K562 (cell line): ENCODE data around the gene PCDHGA7. TPM values are rescaled to one million over a fixed set of nuclear protein-coding genes. Genes with fewer than 3 reads are reported as not detected.
"Not testable (repeated sequence)": the region's sequence is repeated elsewhere in the genome, so short reads cannot be mapped to it uniquely, and the experiment has no call there.

Experiments
- ATAC-seq: fragments of 200-7000 bp; cut with Tn5 transposase; 3 replicates; pipeline ENCODE4 v1.9.1; 2020; ENCODE audit warnings: moderate library complexity
- BruUV-seq: library from RNA; stranded (reverse); fragments of 400-500 nt; replicated peaks from 2 replicates; lab custom pipeline; 2021; lab: Mats Ljungman, UMichigan
- CTCF ChIA-PET: fragments of 300-600 bp; formaldehyde crosslinking; extraction: SDS; loops from one replicate; lab custom pipeline; 2021; ENCODE audit warnings: low intra/inter-chr PET ratio; lab: Yijun Ruan, JAX
- POLR2A ChIA-PET: fragments of 300-600, 350-650 bp; sonication (Branson Sonifier 250); formaldehyde crosslinking; extraction: SDS; loops from one replicate; lab custom pipeline; 2021; ENCODE audit warnings: antibody characterized with exemption, inconsistent platforms; lab: Yijun Ruan, JAX
- DNase-seq, 4 experiments: peaks; one replicate each; pipeline versions ENCODE4 v3.0.0 to v3.0.0-alpha.2; 2011 to 2018; ENCODE audit warnings: low spot score in 3 of 4, mixed read lengths in 3 of 4; ENCODE audit errors: extremely low read depth in 1 of 4
- FAIRE-seq: peaks from 2 replicates; lab custom pipeline; 2011; peaks lifted over from hg19 to GRCh38; lab: Jason Lieb, UNC
- H2AFZ ChIP-seq: 2 replicates; pipeline ENCODE4 v1.6.0; 2011; ENCODE audit warnings: low read depth, low read length, control low read depth, inconsistent platforms
- H3K27ac ChIP-seq: fragments of 200-600 bp; 3 replicates; pipeline ENCODE4 v1.8.0; 2011; ENCODE audit warnings: low read depth, mild to moderate bottlenecking, control low read depth, inconsistent platforms, low read length, moderate library complexity, mixed read lengths; ENCODE audit errors: extremely low read depth
- H3K27me3 ChIP-seq, 2 experiments: fragments of 300-600 bp in 1 of 2; 2 replicates in 1 of 2; 3 replicates in 1 of 2; pipeline versions ENCODE4 v1.6.0 to v1.8.0; 2011; ENCODE audit warnings: inconsistent platforms in 2 of 2, low read length in 2 of 2, mild to moderate bottlenecking in 1 of 2, mixed read lengths in 1 of 2, moderate library complexity in 1 of 2; ENCODE audit not compliant: control insufficient read depth in 2 of 2, insufficient read depth in 2 of 2
- H3K36me3 ChIP-seq: fragments of 300-600 bp; 3 replicates; pipeline ENCODE4 v1.8.0; 2011; ENCODE audit warnings: mild to moderate bottlenecking, low read length, inconsistent platforms; ENCODE audit not compliant: control insufficient read depth, insufficient read depth
- H3K4me1 ChIP-seq, 2 experiments: fragments of 200-600 bp in 1 of 2; replicated peaks in 1 of 2; 2 replicates in 1 of 2; 3 replicates in 1 of 2; pipeline versions ENCODE4 v1.5.1 to v1.8.0; 2011; ENCODE audit warnings: inconsistent platforms in 2 of 2, low read length in 2 of 2, mild to moderate bottlenecking in 1 of 2, mixed read lengths in 1 of 2, moderate library complexity in 1 of 2; ENCODE audit not compliant: control insufficient read depth in 2 of 2, insufficient read depth in 2 of 2
- H3K4me2 ChIP-seq: 2 replicates; pipeline ENCODE4 v1.6.1; 2011; ENCODE audit warnings: low read length, control low read depth, inconsistent platforms, mixed read lengths; ENCODE audit not compliant: insufficient read depth
- H3K4me3 ChIP-seq: fragments of 200-600 bp; sonication (generic), shearing (Covaris generic); 2 replicates; pipeline ENCODE4 v1.5.1; 2016; ENCODE audit warnings: control low read depth, inconsistent platforms
- H3K79me2 ChIP-seq: fragments of 200-600 bp; 3 replicates; pipeline ENCODE4 v1.8.0; 2011; ENCODE audit warnings: low read length, inconsistent platforms; ENCODE audit not compliant: control insufficient read depth, insufficient read depth
- H3K9ac ChIP-seq, 2 experiments: 2 replicates each; pipeline versions ENCODE4 v1.6.0 to v1.6.1; 2011; ENCODE audit warnings: low read depth in 2 of 2, low read length in 2 of 2, control low read depth in 1 of 2, inconsistent platforms in 1 of 2, mild to moderate bottlenecking in 1 of 2, mixed read lengths in 1 of 2; ENCODE audit not compliant: insufficient read depth in 1 of 2
- H3K9me1 ChIP-seq: one replicate; pipeline ENCODE4 v1.6.0; 2011; ENCODE audit warnings: inconsistent platforms, mild to moderate bottlenecking, low read length, moderate library complexity; ENCODE audit not compliant: control insufficient read depth, insufficient read depth
- H3K9me3 ChIP-seq: replicated peaks from 2 replicates; pipeline ENCODE4 v1.5.1; 2011; ENCODE audit warnings: low read depth, low read length, inconsistent platforms; ENCODE audit not compliant: control insufficient read depth, insufficient read depth
- H4K20me1 ChIP-seq: replicated peaks from 2 replicates; pipeline ENCODE4 v1.6.1; 2011; ENCODE audit warnings: low read length, inconsistent platforms, mixed read lengths; ENCODE audit not compliant: control insufficient read depth, insufficient read depth
- CREB3L1 ChIP-seq: fragments of 450-650 bp; IDR thresholded peaks from 2 replicates; pipeline ENCODE4 v1.6.1; 2014; ENCODE audit warnings: low read depth, mild to moderate bottlenecking, moderate library complexity, borderline replicate concordance
- ESRRB ChIP-seq: fragments of 250-450 bp; sonication (Bioruptor Pico); IDR thresholded peaks from 2 replicates; pipeline ENCODE4 v1.5.0; 2020; ENCODE audit warnings: mild to moderate bottlenecking, moderate library complexity, borderline replicate concordance
- IFI16 ChIP-seq: fragments of 250-450 bp; sonication (Bioruptor Pico); IDR thresholded peaks from 2 replicates; pipeline ENCODE4 v2.1.2; 2022; ENCODE audit warnings: mild to moderate bottlenecking, inconsistent platforms
- LARP7 ChIP-seq: fragments of 450-650 bp; IDR thresholded peaks from 2 replicates; pipeline ENCODE4 v1.6.1; 2016
- MEF2A ChIP-seq: IDR thresholded peaks from 2 replicates; pipeline ENCODE4 v1.6.1; 2011; ENCODE audit warnings: low read depth, mild to moderate bottlenecking, low read length, moderate library complexity; ENCODE audit not compliant: control insufficient read depth
- ZFP30 ChIP-seq: fragments of 250-450 bp; sonication (Bioruptor Pico); IDR thresholded peaks from 2 replicates; pipeline ENCODE4 v1.8.0; 2022; ENCODE audit warnings: moderate library complexity, mild to moderate bottlenecking, inconsistent platforms, borderline replicate concordance
- ZNF146 ChIP-seq: IDR thresholded peaks from one replicate; pipeline ENCODE4 v1.6.1; 2018; ENCODE audit warnings: missing compliant biosample characterization; ENCODE audit not compliant: unreplicated experiment
- ZNF766 ChIP-seq: fragments of 200-800 bp; sonication (Bioruptor generic); conservative IDR thresholded peaks from 2 replicates; pipeline ENCODE4 v1.6.1; 2016; ENCODE audit warnings: missing genetic modification characterization, missing compliant biosample characterization
- WGBS: fragments of 100-300 bp; shearing (Covaris generic); methylation state at CpG from one replicate; pipeline ENCODE4 v1.1.6; 2016; ENCODE audit warnings: low coverage, mixed read lengths; ENCODE audit not compliant: insufficient coverage; ENCODE audit errors: missing lambda C conversion rate; 5-methylcytosine and 5-hydroxymethylcytosine counted together
- in situ Hi-C: fragments of 300-500 bp; cut with MboI; formaldehyde crosslinking; loops from 4 replicates; pipeline ENCODE4 v1.15.0; 2018; ENCODE audit warnings: inconsistent platforms, mixed read lengths
- intact Hi-C: fragments of 100-400 bp; cut with micrococcal nuclease; formaldehyde crosslinking; loops from 2 replicates; pipeline ENCODE4 v1.14.2; 2022
- polyA plus RNA-seq, 8 experiments: library from polyadenylated mRNA; depleted of rRNA in 4 of 8; stranded (reverse) in 5 of 8; unstranded in 3 of 8; fragments of >200 nt; fragmentation: Nextera tagmentation in 2 of 8; fragmentation: Illumina TruSeq in 1 of 8; extraction: Ambion mirVana in 2 of 8; extraction: Trizol in 1 of 8; gene quantifications; 2 replicates each; pipeline versions ENCODE4 v1.2.1 to v1.2.3, GENCODE V29; 2011 to 2014; ENCODE audit warnings: inconsistent platforms in 1 of 8, missing spikeins in 1 of 8
- total RNA-seq, 7 experiments: library from RNA; depleted of rRNA in 6 of 7; stranded (reverse); fragments of >200 nt in 6 of 7; fragmentation: Illumina TruSeq in 2 of 7; extraction: Trizol in 2 of 7; gene quantifications; 2 replicates each; pipeline versions ENCODE4 v1.2.1 to v1.2.3, GENCODE V29; 2011 to 2021; ENCODE audit warnings: low replicate concordance in 1 of 7
- TF ChIP-seq, protein P1 (sequence below): sonication (generic); formaldehyde crosslinking; IDR thresholded peaks from 2 replicates; pipeline ENCODE4 v1.8.1; 2023; ENCODE audit warnings: mild to moderate bottlenecking, missing genetic modification reagents
- TF ChIP-seq, protein P2 (sequence below): IDR thresholded peaks from 2 replicates; pipeline ENCODE4 v1.6.1; 2016; ENCODE audit warnings: missing genetic modification characterization, missing compliant biosample characterization

PCDHGA7 gene
- total and polyA plus RNA-seq, 9 of the 15 experiments (the other 6 are each of a cell fraction or from before 2014, with no cell fraction given): 0.03 to 0.11 (median 0.06) TPM; not detected in 5

GRCh38 chr5:141432726-141433125 is 50.2 kb downstream of the PCDHGA7 start:
- H3K9ac ChIP-seq, in situ Hi-C loops, H4K20me1 ChIP-seq, POLR2A ChIA-PET, intact Hi-C loops, FAIRE-seq, H3K9me1 ChIP-seq, DNase-seq, H3K36me3 ChIP-seq, H3K27ac ChIP-seq, H3K4me3 ChIP-seq, H3K9me3 ChIP-seq, H3K79me2 ChIP-seq, H2AFZ ChIP-seq, H3K4me2 ChIP-seq, CTCF ChIA-PET, BruUV-seq, ATAC-seq: not testable (repeated sequence)
- TF ChIP-seq, protein P1, sequence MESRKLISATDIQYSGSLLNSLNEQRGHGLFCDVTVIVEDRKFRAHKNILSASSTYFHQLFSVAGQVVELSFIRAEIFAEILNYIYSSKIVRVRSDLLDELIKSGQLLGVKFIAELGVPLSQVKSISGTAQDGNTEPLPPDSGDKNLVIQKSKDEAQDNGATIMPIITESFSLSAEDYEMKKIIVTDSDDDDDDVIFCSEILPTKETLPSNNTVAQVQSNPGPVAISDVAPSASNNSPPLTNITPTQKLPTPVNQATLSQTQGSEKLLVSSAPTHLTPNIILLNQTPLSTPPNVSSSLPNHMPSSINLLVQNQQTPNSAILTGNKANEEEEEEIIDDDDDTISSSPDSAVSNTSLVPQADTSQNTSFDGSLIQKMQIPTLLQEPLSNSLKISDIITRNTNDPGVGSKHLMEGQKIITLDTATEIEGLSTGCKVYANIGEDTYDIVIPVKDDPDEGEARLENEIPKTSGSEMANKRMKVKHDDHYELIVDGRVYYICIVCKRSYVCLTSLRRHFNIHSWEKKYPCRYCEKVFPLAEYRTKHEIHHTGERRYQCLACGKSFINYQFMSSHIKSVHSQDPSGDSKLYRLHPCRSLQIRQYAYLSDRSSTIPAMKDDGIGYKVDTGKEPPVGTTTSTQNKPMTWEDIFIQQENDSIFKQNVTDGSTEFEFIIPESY (CRISPR knock-in tag): peak; percentile 49; the same call in 1 of the 2 replicates
- H3K4me1 ChIP-seq: peaks cover 0 to 20% of the 10 kb centered on the region in 2 experiments; a peak in 2 of 5 replicates
- peaks cover 4 to 26% of the 10 kb centered on the region in 2 experiments; a peak in 3 of 5 replicates for H3K27me3 ChIP-seq
- WGBS: 18% methylated on average over 19 of the region's 29 CpGs

DNA sequence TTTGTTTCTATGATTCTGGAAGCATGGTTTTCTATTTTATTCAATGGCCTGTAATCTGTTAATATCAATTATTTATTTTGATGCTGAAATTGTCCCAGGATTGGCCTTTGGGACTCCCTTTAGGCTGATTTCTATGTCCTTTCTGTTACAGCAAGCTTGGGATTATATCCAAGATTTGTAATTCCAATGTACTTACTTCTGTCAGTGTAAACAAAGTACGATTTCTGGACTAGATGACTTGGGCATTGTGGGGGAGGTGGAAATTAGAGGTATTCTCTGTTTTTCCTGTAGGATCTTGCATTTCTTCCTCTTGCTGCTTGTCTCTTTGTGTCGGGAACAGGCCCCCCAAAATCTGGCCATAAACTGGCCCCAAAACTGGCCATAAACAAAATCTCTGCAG is 51.5 kb downstream of the PCDHGA7 start:
- no peak overlapping the region for H3K4me2 ChIP-seq
- H3K9me3 ChIP-seq: no peaks in the 10 kb centered on the region; the same call in 1 of the 2 replicates
- no peaks in the 10 kb centered on the region for H3K79me2 ChIP-seq
- no peaks in the 10 kb centered on the region for H3K36me3 ChIP-seq
- DNase-seq (no peak), ATAC-seq (no peak), FAIRE-seq (no peak)
- H2AFZ ChIP-seq: no peak overlapping the region
- H3K9ac ChIP-seq: no peak overlapping the region
- H3K27ac ChIP-seq: no peak overlapping the region
- peaks cover 0 to 20% of the 10 kb centered on the region in 2 experiments; a peak in 2 of 5 replicates for H3K27me3 ChIP-seq
- BruUV-seq: no TSS peak
- POLR2A ChIA-PET: no interaction called here
- intact Hi-C loops: no loop called here
- WGBS: 0% methylated on average over 2 of the region's 2 CpGs
- no peaks in the 10 kb centered on the region for H3K9me1 ChIP-seq
- CTCF ChIA-PET: no interaction called here
- H3K4me3 ChIP-seq: no peak overlapping the region
- in situ Hi-C loops: no loop called here
- H4K20me1 ChIP-seq: no peaks in the 10 kb centered on the region
- peaks cover 0 to 16% of the 10 kb centered on the region in 2 experiments; a peak in 2 of 5 replicates for H3K4me1 ChIP-seq
- TF ChIP-seq ESRRB (CRISPR knock-in tag) (no peak), ZNF146 (CRISPR knock-in tag) (no peak), LARP7 (no peak), ZNF766 (CRISPR knock-in tag) (no peak), MEF2A (no peak), ZFP30 (no peak), IFI16 (CRISPR knock-in tag) (no peak), CREB3L1 (no peak)
- TF ChIP-seq, protein P2, sequence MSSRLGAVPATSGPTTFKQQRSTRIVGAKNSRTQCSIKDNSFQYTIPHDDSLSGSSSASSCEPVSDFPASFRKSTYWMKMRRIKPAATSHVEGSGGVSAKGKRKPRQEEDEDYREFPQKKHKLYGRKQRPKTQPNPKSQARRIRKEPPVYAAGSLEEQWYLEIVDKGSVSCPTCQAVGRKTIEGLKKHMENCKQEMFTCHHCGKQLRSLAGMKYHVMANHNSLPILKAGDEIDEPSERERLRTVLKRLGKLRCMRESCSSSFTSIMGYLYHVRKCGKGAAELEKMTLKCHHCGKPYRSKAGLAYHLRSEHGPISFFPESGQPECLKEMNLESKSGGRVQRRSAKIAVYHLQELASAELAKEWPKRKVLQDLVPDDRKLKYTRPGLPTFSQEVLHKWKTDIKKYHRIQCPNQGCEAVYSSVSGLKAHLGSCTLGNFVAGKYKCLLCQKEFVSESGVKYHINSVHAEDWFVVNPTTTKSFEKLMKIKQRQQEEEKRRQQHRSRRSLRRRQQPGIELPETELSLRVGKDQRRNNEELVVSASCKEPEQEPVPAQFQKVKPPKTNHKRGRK (tag): no peak
